Sciatic nerve (tissue), 2 donors: ENCODE measurements around the gene SALL2. TPM values are rescaled to one million over a fixed set of nuclear protein-coding genes. Genes with fewer than 3 reads are reported as not detected.
"Not testable (repeated sequence)": the region's sequence is repeated elsewhere in the genome, so short reads cannot be mapped to it uniquely, and the experiment has no call there.

Experiments used
- ATAC-seq: fragments of 200-7000 bp; cut with Tn5 transposase; one replicate; pipeline ENCODE4 v1.9.1; 2020; ENCODE audit warnings: mild to moderate bottlenecking, moderate library complexity
- DNase-seq: peaks from one replicate; pipeline ENCODE4 v3.0.0-alpha.2; 2020; ENCODE audit warnings: low spot score
- intact Hi-C: fragments of 100-400 bp; cut with DNase I; formaldehyde crosslinking; loops from one replicate; pipeline ENCODE4 v1.14.2; 2022
- total RNA-seq: library from RNA; stranded (reverse); fragmentation: NEBNext Ultra II Directional; extraction: Animal tissue kit (Norgen Biotek cat#: 25700); gene quantifications from one replicate; pipeline ENCODE4 v1.2.1, GENCODE V29; 2021
- donor health status: DM: no; HTN: no; CAD: no.
- donor health status: DM: no; HTN: no; CAD: no.

Gene SALL2
- 16.3 TPM for total RNA-seq

- intact Hi-C loops, result no loop called here
- ATAC-seq (peak; percentile 95), DNase-seq (peak; percentile 85)
Measured at GRCh38 chr14:21525962-21526671, at the start of gene SALL2. Gene SALL2, minus strand, starts transcription at chr14:21526346. Its CDS starts 219 bp downstream, at chr14:21526127.

- DNase-seq (no peak), ATAC-seq (no peak)
- intact Hi-C loops, result no loop called here
Measured at GRCh38 chr14:21575661-21576060, 49.5 kb upstream of the SALL2 start.

- intact Hi-C loops, result no loop called here
- DNase-seq (no peak), ATAC-seq (no peak)
Measured at GRCh38 chr14:21572604-21573003, 46.5 kb upstream of the SALL2 start.

GRCh38 chr14:21558703-21559170 lies 32.6 kb upstream of the SALL2 start:
- DNase-seq, result no peak
- no peak for ATAC-seq
- intact Hi-C loops, result no loop called here

- peak; percentile 79 for DNase-seq
- intact Hi-C loops, result no loop called here
- ATAC-seq, result peak; percentile 94
Measured at GRCh38 chr14:21557084-21557901, 31.1 kb upstream of the SALL2 start.

GRCh38 chr14:21556378-21557083 lies 30.4 kb upstream of the SALL2 start:
- peak; percentile 21 for ATAC-seq
- no peak for DNase-seq
- intact Hi-C loops, result no loop called here

- ATAC-seq (no peak), DNase-seq (no peak)
- intact Hi-C loops, result no loop called here
Measured at GRCh38 chr14:21553266-21553665, 27.1 kb upstream of the SALL2 start.

- DNase-seq, ATAC-seq, intact Hi-C loops: not testable (repeated sequence)
Measured at GRCh38 chr14:21544588-21544987, 18.4 kb upstream of the SALL2 start.

- ATAC-seq, result no peak
- intact Hi-C loops, result no loop called here
- no peak for DNase-seq
Measured at GRCh38 chr14:21543963-21544362, 17.8 kb upstream of the SALL2 start.

- intact Hi-C loops, result no loop called here
- no peak for ATAC-seq
- no peak for DNase-seq
Measured at GRCh38 chr14:21543521-21543960, 17.4 kb upstream of the SALL2 start.

GRCh38 chr14:21541413-21542074 lies 15.4 kb upstream of the SALL2 start:
- ATAC-seq, result no peak
- no peak for DNase-seq
- intact Hi-C loops, result no loop called here

GRCh38 chr14:21539189-21539940 lies 13.2 kb upstream of the SALL2 start:
- no peak for ATAC-seq
- no peak for DNase-seq
- intact Hi-C loops, result no loop called here

GRCh38 chr14:21537090-21537424 lies 10.9 kb upstream of the SALL2 start:
- intact Hi-C loops, result no loop called here
- no peak for ATAC-seq
- DNase-seq, result no peak

- ATAC-seq (peak; percentile 41), DNase-seq (no peak)
- intact Hi-C loops, result no loop called here
Measured at GRCh38 chr14:21536418-21537089, 10.4 kb upstream of the SALL2 start.

- DNase-seq (no peak), ATAC-seq (peak; percentile 49)
- intact Hi-C loops, result no loop called here
Measured at GRCh38 chr14:21535545-21536417, 9.6 kb upstream of the SALL2 start.

GRCh38 chr14:21534576-21534975 lies 8.4 kb upstream of the SALL2 start:
- no peak for ATAC-seq

GRCh38 chr14:21533294-21533693 lies 7.1 kb upstream of the SALL2 start:
- intact Hi-C loops, result no loop called here
- no peak for DNase-seq
- no peak for ATAC-seq

More at GRCh38 chr14:21534576-21534975, 8.4 kb upstream of the SALL2 start:
- intact Hi-C loops, result no loop called here
- DNase-seq, result no peak
